Activated CD8-positive, alpha-beta T cell treated with anti-CD3 and anti-CD28 coated beads for 36 hours (primary cell): ENCODE measurements around the gene MAGI2. TPM values are rescaled to one million over a fixed set of nuclear protein-coding genes. Genes with fewer than 3 reads are reported as not detected.
"Not testable (repeated sequence)": the region's sequence is repeated elsewhere in the genome, so short reads cannot be mapped to it uniquely, and the experiment has no call there.

Experiments used
- ATAC-seq: fragments of 200-7000 bp; cut with Tn5 transposase; one replicate; pipeline ENCODE4 v1.10.0; 2021; ENCODE audit warnings: mild to moderate bottlenecking, moderate library complexity
- CTCF ChIA-PET: fragments of 350-600 bp; sonication (Branson Sonifier 250); formaldehyde crosslinking; loops from one replicate; lab custom pipeline; 2021; ENCODE audit warnings: antibody characterized with exemption; lab: Charles Lee
- POLR2A ChIA-PET: fragments of 350-600 bp; sonication (Branson Sonifier 250); formaldehyde crosslinking; loops from one replicate; lab custom pipeline; 2021; ENCODE audit warnings: antibody characterized with exemption; lab: Charles Lee
- DNase-seq: peaks from one replicate; pipeline ENCODE4 v3.0.0-alpha.2; 2020
- H3K27ac Mint-ChIP-seq: one replicate; pipeline ENCODE4 v1.8.0; 2021; ENCODE audit warnings: mild to moderate bottlenecking, mixed read lengths
- H3K27me3 Mint-ChIP-seq: one replicate; pipeline ENCODE4 v1.8.0; 2021; ENCODE audit warnings: mixed read lengths
- H3K36me3 Mint-ChIP-seq: one replicate; pipeline ENCODE4 v1.8.0; 2021; ENCODE audit warnings: low read depth, mixed read lengths
- H3K4me1 Mint-ChIP-seq: one replicate; pipeline ENCODE4 v1.8.0; 2021; ENCODE audit warnings: low read depth, mixed read lengths
- H3K4me3 Mint-ChIP-seq: one replicate; pipeline ENCODE4 v1.8.0; 2021; ENCODE audit warnings: mild to moderate bottlenecking, moderate library complexity, mixed read lengths
- H3K9me3 Mint-ChIP-seq: one replicate; pipeline ENCODE4 v1.8.0; 2021; ENCODE audit warnings: mixed read lengths
- intact Hi-C: fragments of 100-400 bp; cut with micrococcal nuclease; formaldehyde crosslinking; loops from one replicate; pipeline ENCODE4 v1.10.0; 2022
- total RNA-seq, 2 experiments: library from RNA; stranded (reverse); gene quantifications; one replicate each; pipeline ENCODE4 v1.2.3, GENCODE V29; 2021
- TF ChIP-seq, protein P1 (sequence below): fragments of 200-600 bp; IDR thresholded peaks from one replicate; pipeline ENCODE4 v1.8.0; 2022; ENCODE audit warnings: antibody characterized with exemption, mild to moderate bottlenecking

Gene MAGI2
- total RNA-seq, 2 experiments from 2014 or later = 0.04 to 0.09 TPM

DNA sequence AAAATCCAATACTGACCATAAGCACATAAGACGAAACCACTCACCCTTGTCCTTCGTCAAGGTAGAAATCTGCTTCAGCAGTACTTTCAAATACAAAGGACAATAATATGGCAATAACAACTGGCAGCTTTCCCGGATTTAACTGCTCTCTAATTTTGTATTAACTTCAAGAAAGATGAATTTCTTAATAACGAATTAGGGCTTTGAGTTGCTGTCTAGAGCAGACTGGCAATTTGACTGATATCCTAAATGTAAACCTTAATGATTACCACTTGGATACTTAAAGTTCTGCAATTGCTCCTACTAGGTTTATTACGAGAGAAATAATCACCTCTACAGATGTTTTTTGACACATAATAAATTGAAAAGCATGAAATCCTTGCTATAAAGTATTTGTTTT, 418.7 kb downstream of the MAGI2 start:
- TF ChIP-seq, protein P1, sequence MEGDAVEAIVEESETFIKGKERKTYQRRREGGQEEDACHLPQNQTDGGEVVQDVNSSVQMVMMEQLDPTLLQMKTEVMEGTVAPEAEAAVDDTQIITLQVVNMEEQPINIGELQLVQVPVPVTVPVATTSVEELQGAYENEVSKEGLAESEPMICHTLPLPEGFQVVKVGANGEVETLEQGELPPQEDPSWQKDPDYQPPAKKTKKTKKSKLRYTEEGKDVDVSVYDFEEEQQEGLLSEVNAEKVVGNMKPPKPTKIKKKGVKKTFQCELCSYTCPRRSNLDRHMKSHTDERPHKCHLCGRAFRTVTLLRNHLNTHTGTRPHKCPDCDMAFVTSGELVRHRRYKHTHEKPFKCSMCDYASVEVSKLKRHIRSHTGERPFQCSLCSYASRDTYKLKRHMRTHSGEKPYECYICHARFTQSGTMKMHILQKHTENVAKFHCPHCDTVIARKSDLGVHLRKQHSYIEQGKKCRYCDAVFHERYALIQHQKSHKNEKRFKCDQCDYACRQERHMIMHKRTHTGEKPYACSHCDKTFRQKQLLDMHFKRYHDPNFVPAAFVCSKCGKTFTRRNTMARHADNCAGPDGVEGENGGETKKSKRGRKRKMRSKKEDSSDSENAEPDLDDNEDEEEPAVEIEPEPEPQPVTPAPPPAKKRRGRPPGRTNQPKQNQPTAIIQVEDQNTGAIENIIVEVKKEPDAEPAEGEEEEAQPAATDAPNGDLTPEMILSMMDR = no peak
- H3K4me1 Mint-ChIP-seq = no peaks in the 10 kb centered on the region
- POLR2A ChIA-PET = no interaction called here
- no peaks in the 10 kb centered on the region for H3K36me3 Mint-ChIP-seq
- no peaks in the 10 kb centered on the region for H3K27me3 Mint-ChIP-seq
- H3K9me3 Mint-ChIP-seq = peaks cover 4% of the 10 kb centered on the region
- ATAC-seq (no peak), DNase-seq (no peak)
- H3K27ac Mint-ChIP-seq = no peak overlapping the region
- intact Hi-C loops = no loop called here
- CTCF ChIA-PET = no interaction called here
- no peak overlapping the region for H3K4me3 Mint-ChIP-seq

GRCh38 chr7:79019711-79020110, 433.8 kb downstream of the MAGI2 start:
- ATAC-seq, H3K27ac Mint-ChIP-seq, intact Hi-C loops, H3K27me3 Mint-ChIP-seq, H3K4me1 Mint-ChIP-seq, CTCF ChIA-PET, DNase-seq, POLR2A ChIA-PET, H3K36me3 Mint-ChIP-seq, H3K4me3 Mint-ChIP-seq: not testable (repeated sequence)
- H3K9me3 Mint-ChIP-seq = peaks cover 25% of the 10 kb centered on the region

GRCh38 chr7:79011921-79012320, 441.5 kb downstream of the MAGI2 start:
- Mint-ChIP-seq H3K4me3 (no peak overlapping the region), H3K27me3 (no peaks in the 10 kb centered on the region), H3K27ac (no peak overlapping the region), H3K9me3 (no peaks in the 10 kb centered on the region), H3K36me3 (no peaks in the 10 kb centered on the region), H3K4me1 (no peaks in the 10 kb centered on the region)
- no peak for DNase-seq
- TF ChIP-seq, protein P1 = no peak
- ChIA-PET CTCF (no interaction called here), POLR2A (no interaction called here)
- ATAC-seq = no peak
- intact Hi-C loops = no loop called here

DNA sequence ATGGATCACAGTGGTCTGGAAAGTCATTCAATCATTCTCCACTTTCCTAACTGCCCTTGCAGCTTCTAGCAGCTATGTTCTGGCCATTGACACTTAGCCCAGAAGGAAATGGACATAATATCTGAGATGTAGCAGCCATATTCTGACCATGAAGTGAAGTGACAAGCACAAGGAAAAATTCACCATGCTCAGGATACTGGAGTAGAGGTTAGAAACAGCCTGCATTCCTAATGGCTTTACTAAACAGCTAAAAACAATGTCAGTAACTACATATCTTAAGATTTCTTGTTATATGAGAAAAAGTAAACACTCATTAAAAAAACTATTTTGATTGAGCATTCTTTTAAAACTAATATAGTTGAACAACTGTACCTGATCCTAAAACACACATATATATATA, 443.8 kb downstream of the MAGI2 start:
- no peaks in the 10 kb centered on the region for H3K4me1 Mint-ChIP-seq
- ATAC-seq = no peak
- CTCF ChIA-PET = no interaction called here
- TF ChIP-seq, protein P1 = no peak
- H3K36me3 Mint-ChIP-seq = no peaks in the 10 kb centered on the region
- no peak for DNase-seq
- no peaks in the 10 kb centered on the region for H3K27me3 Mint-ChIP-seq
- POLR2A ChIA-PET = no interaction called here
- no peak overlapping the region for H3K4me3 Mint-ChIP-seq
- intact Hi-C loops = no loop called here
- H3K9me3 Mint-ChIP-seq = no peaks in the 10 kb centered on the region
- no peak overlapping the region for H3K27ac Mint-ChIP-seq

DNA sequence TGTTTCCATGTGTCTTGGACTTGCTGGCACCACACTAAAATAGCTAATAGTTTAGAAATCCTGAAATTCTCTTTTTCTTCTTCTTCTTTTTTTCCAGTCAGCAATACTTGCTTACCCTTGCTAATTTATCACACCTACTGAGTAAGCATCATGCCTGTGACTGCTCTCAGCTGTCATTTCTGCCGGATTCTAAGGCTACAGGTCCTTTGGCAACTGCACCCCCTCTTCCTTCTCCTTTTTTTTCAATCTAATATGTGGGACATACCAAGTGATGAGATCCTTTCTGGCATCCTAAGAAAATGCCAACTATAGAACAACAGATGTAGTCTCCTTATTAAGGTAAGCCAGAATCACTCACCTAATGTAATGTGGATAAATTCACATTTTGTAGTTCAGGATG, 444.7 kb downstream of the MAGI2 start:
- H3K36me3 Mint-ChIP-seq = no peaks in the 10 kb centered on the region
- ChIA-PET POLR2A (no interaction called here), CTCF (no interaction called here)
- no peaks in the 10 kb centered on the region for H3K9me3 Mint-ChIP-seq
- TF ChIP-seq, protein P1 = no peak
- DNase-seq = no peak
- ATAC-seq = no peak
- no peaks in the 10 kb centered on the region for H3K4me1 Mint-ChIP-seq
- H3K4me3 Mint-ChIP-seq = no peak overlapping the region
- intact Hi-C loops = no loop called here
- H3K27me3 Mint-ChIP-seq = no peaks in the 10 kb centered on the region
- H3K27ac Mint-ChIP-seq = no peak overlapping the region

- POLR2A ChIA-PET = no interaction called here
- CTCF ChIA-PET = no interaction called here
- intact Hi-C loops = no loop called here
- ATAC-seq (no peak), DNase-seq (no peak)
- Mint-ChIP-seq H3K4me1 (no peaks in the 10 kb centered on the region), H3K27ac (no peak overlapping the region), H3K27me3 (no peaks in the 10 kb centered on the region), H3K4me3 (no peak overlapping the region), H3K36me3 (no peaks in the 10 kb centered on the region), H3K9me3 (no peaks in the 10 kb centered on the region)
- TF ChIP-seq, protein P1 = no peak
Observed at GRCh38 chr7:78996013-78996412, 457.5 kb downstream of the MAGI2 start.
